HepG2 (cell line): Measurements from ENCODE around the gene ZFAND3.

ENCODE experiments used
- HINFP ChIP-seq: sonication (generic); formaldehyde crosslinking; IDR thresholded peaks from 2 replicates; pipeline ENCODE4 v1.4.0; 2020; ENCODE audit warnings: low read depth, mild to moderate bottlenecking, missing genetic modification reagents
- HMG20A ChIP-seq: IDR thresholded peaks from 2 replicates; pipeline ENCODE4 v1.6.1; 2016; ENCODE audit warnings: borderline replicate concordance
- JUNB ChIP-seq: sonication (generic); formaldehyde crosslinking; IDR thresholded peaks from 2 replicates; pipeline ENCODE4 v1.8.0; 2022; ENCODE audit warnings: missing genetic modification reagents, mild to moderate bottlenecking, borderline replicate concordance
- MEF2D ChIP-seq: sonication (generic); formaldehyde crosslinking; IDR thresholded peaks from 2 replicates; pipeline ENCODE4 v1.5.1; 2020; ENCODE audit warnings: mild to moderate bottlenecking, missing genetic modification reagents
- MLLT10 ChIP-seq: sonication (generic); formaldehyde crosslinking; IDR thresholded peaks from 2 replicates; pipeline ENCODE4 v1.4.0; 2020; ENCODE audit warnings: missing genetic modification reagents
- POLR2A ChIP-seq, 2 experiments: IDR thresholded peaks; 2 replicates each; pipeline ENCODE4 v1.6.1; 2011; ENCODE audit warnings: low read depth in 2 of 2, low read length in 2 of 2, mild to moderate bottlenecking in 1 of 2, moderate library complexity in 1 of 2; ENCODE audit not compliant: insufficient read depth in 1 of 2
- ZNF274 ChIP-seq: sonication (generic); formaldehyde crosslinking; IDR thresholded peaks from 2 replicates; pipeline ENCODE4 v1.5.1; 2020; ENCODE audit warnings: mild to moderate bottlenecking, missing genetic modification reagents

GRCh38 chr6:38149531-38149930 is 330.0 kb downstream of the ZFAND3 start:
- TF ChIP-seq HMG20A (CRISPR knock-in tag) (no peak), HINFP (CRISPR knock-in tag) (no peak), POLR2A (IDR thresholded peaks at IDR 0.05; ENCODE audit: insufficient read depth in 1 of 2, low read depth in 2 of 2, low read length in 2 of 2) (no peak), MEF2D (CRISPR knock-in tag) (no peak), JUNB (CRISPR knock-in tag) (no peak), ZNF274 (CRISPR knock-in tag) (no peak), MLLT10 (CRISPR knock-in tag) (no peak)
